WTC11 (cell line): ENCODE data around the gene MANSC1. TPM values are rescaled to one million over a fixed set of nuclear protein-coding genes. Genes with fewer than 3 reads are reported as not detected.

ENCODE experiments used
- ATAC-seq: fragments of 200-7000 bp; cut with Tn5 transposase; 2 replicates; pipeline ENCODE4 v1.10.0; 2021; ENCODE audit warnings: mild to moderate bottlenecking, moderate library complexity
- CTCF ChIA-PET: fragments of 300-600 bp; sonication (Branson Sonifier 250); formaldehyde crosslinking; loops from one replicate; lab custom pipeline; 2021; ENCODE audit warnings: antibody characterized with exemption; lab: Charles Lee
- POLR2A ChIA-PET: fragments of 350-600 bp; sonication (Branson Sonifier 250); formaldehyde crosslinking; loops from one replicate; lab custom pipeline; 2021; ENCODE audit warnings: antibody characterized with exemption; lab: Charles Lee
- DNase-seq: peaks from one replicate; pipeline ENCODE4 v3.0.0; 2021; ENCODE audit warnings: low spot score
- H3K27ac Mint-ChIP-seq: 2 replicates; pipeline ENCODE4 v1.8.0; 2021; ENCODE audit warnings: mixed read lengths
- H3K27me3 Mint-ChIP-seq: 2 replicates; pipeline ENCODE4 v1.8.0; 2021; ENCODE audit warnings: low read depth, mild to moderate bottlenecking, moderate library complexity, mixed read lengths
- H3K36me3 Mint-ChIP-seq: 2 replicates; pipeline ENCODE4 v1.8.0; 2021; ENCODE audit warnings: mixed read lengths
- H3K4me1 Mint-ChIP-seq: 2 replicates; pipeline ENCODE4 v1.8.0; 2022; ENCODE audit warnings: mixed read lengths
- H3K4me3 Mint-ChIP-seq: 2 replicates; pipeline ENCODE4 v1.8.0; 2021; ENCODE audit warnings: mild to moderate bottlenecking, moderate library complexity, mixed read lengths
- H3K9me3 Mint-ChIP-seq: 2 replicates; pipeline ENCODE4 v1.8.0; 2021; ENCODE audit warnings: mixed read lengths
- AFF4 ChIP-seq: sonication (generic); formaldehyde crosslinking; IDR thresholded peaks from 2 replicates; pipeline ENCODE4 v1.8.1; 2023; ENCODE audit warnings: mild to moderate bottlenecking, missing genetic modification reagents, borderline replicate concordance
- CTCF ChIP-seq: fragments of 200-600 bp; IDR thresholded peaks from 2 replicates; pipeline ENCODE4 v1.8.0; 2022; ENCODE audit warnings: antibody characterized with exemption
- E2F5 ChIP-seq: sonication (generic); formaldehyde crosslinking; IDR thresholded peaks from 2 replicates; pipeline ENCODE4 v1.8.1; 2022; ENCODE audit warnings: mild to moderate bottlenecking, moderate library complexity, missing genetic modification reagents
- ESRRA ChIP-seq: sonication (generic); formaldehyde crosslinking; IDR thresholded peaks from 2 replicates; pipeline ENCODE4 v1.8.1; 2022; ENCODE audit warnings: mild to moderate bottlenecking, missing genetic modification reagents, borderline replicate concordance
- FOXP1 ChIP-seq: sonication (generic); formaldehyde crosslinking; IDR thresholded peaks from 2 replicates; pipeline ENCODE4 v1.8.0; 2022; ENCODE audit warnings: missing genetic modification reagents, mild to moderate bottlenecking, moderate library complexity, borderline replicate concordance
- HMGA2 ChIP-seq: fragments of 250-450 bp; sonication (Bioruptor Pico); IDR thresholded peaks from 2 replicates; pipeline ENCODE4 v1.4.0; 2021; ENCODE audit warnings: mild to moderate bottlenecking, moderate library complexity
- JUN ChIP-seq: sonication (generic); formaldehyde crosslinking; IDR thresholded peaks from 2 replicates; pipeline ENCODE4 v1.8.0; 2023; ENCODE audit warnings: mild to moderate bottlenecking, missing genetic modification reagents
- OVOL2 ChIP-seq: fragments of 250-450 bp; sonication (Bioruptor Pico); IDR thresholded peaks from 2 replicates; pipeline ENCODE4 v1.9.0; 2021; ENCODE audit warnings: mild to moderate bottlenecking, borderline replicate concordance
- STAT6 ChIP-seq: sonication (generic); formaldehyde crosslinking; conservative IDR thresholded peaks from 2 replicates; pipeline ENCODE4 v1.8.1; 2023; ENCODE audit warnings: mild to moderate bottlenecking, low read depth, missing genetic modification reagents, moderate library complexity
- USF2 ChIP-seq: sonication (generic); formaldehyde crosslinking; IDR thresholded peaks from 2 replicates; pipeline ENCODE4 v1.8.1; 2023; ENCODE audit warnings: mild to moderate bottlenecking, missing genetic modification reagents, moderate library complexity
- ZNF232 ChIP-seq: sonication (generic); formaldehyde crosslinking; IDR thresholded peaks from 2 replicates; pipeline ENCODE4 v1.8.0; 2022; ENCODE audit warnings: mild to moderate bottlenecking, missing genetic modification reagents
- ZNF396 ChIP-seq: fragments of 250-450 bp; sonication (Bioruptor Pico); IDR thresholded peaks from 2 replicates; pipeline ENCODE4 v1.8.0; 2021; ENCODE audit warnings: mild to moderate bottlenecking, moderate library complexity, borderline replicate concordance
- ZNF423 ChIP-seq: fragments of 250-450 bp; sonication (Bioruptor Pico); IDR thresholded peaks from 2 replicates; pipeline ENCODE4 v2.1.2; 2022; ENCODE audit warnings: mild to moderate bottlenecking, moderate library complexity
- total RNA-seq: library from RNA; stranded (reverse); gene quantifications from 3 replicates; pipeline ENCODE4 v1.2.3, GENCODE V29; 2021
- TF ChIP-seq, protein P1 (sequence below): fragments of 250-450 bp; sonication (Bioruptor Pico); IDR thresholded peaks from 2 replicates; pipeline ENCODE4 v1.8.0; 2021; ENCODE audit warnings: mild to moderate bottlenecking
- TF ChIP-seq, protein P2 (sequence below): sonication (generic); formaldehyde crosslinking; IDR thresholded peaks from 2 replicates; pipeline ENCODE4 v1.8.0; 2023; ENCODE audit warnings: missing genetic modification reagents

MANSC1 gene
- total RNA-seq, 1 experiment from 2014 or later: 6.8 TPM

GRCh38 chr12:12336511-12336910, 13.5 kb downstream of the MANSC1 start:
- DNase-seq (no peak), ATAC-seq (no peak)
- Mint-ChIP-seq H3K9me3 (no peaks in the 10 kb centered on the region), H3K4me1 (peaks cover 20% of the 10 kb centered on the region), H3K27ac (no peak overlapping the region), H3K27me3 (no peaks in the 10 kb centered on the region; the same call in 1 of the 2 replicates)
- no peak for TF ChIP-seq HMGA2 (CRISPR knock-in tag)
- TF ChIP-seq ESRRA (CRISPR knock-in tag): no peak
- TF ChIP-seq ZNF396 (CRISPR knock-in tag): no peak
- no peak for TF ChIP-seq OVOL2 (CRISPR knock-in tag)
- TF ChIP-seq USF2: no peak
- TF ChIP-seq, protein P1, sequence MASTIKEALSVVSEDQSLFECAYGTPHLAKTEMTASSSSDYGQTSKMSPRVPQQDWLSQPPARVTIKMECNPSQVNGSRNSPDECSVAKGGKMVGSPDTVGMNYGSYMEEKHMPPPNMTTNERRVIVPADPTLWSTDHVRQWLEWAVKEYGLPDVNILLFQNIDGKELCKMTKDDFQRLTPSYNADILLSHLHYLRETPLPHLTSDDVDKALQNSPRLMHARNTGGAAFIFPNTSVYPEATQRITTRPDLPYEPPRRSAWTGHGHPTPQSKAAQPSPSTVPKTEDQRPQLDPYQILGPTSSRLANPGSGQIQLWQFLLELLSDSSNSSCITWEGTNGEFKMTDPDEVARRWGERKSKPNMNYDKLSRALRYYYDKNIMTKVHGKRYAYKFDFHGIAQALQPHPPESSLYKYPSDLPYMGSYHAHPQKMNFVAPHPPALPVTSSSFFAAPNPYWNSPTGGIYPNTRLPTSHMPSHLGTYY: no peak
- no peak for TF ChIP-seq STAT6 (CRISPR knock-in tag)
- TF ChIP-seq E2F5 (CRISPR knock-in tag): no peak
- TF ChIP-seq JUN (CRISPR knock-in tag): no peak
- no peak for TF ChIP-seq CTCF
- TF ChIP-seq FOXP1 (CRISPR knock-in tag): no peak
- TF ChIP-seq, protein P2, sequence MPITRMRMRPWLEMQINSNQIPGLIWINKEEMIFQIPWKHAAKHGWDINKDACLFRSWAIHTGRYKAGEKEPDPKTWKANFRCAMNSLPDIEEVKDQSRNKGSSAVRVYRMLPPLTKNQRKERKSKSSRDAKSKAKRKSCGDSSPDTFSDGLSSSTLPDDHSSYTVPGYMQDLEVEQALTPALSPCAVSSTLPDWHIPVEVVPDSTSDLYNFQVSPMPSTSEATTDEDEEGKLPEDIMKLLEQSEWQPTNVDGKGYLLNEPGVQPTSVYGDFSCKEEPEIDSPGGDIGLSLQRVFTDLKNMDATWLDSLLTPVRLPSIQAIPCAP (CRISPR knock-in tag): no peak
- TF ChIP-seq AFF4 (CRISPR knock-in tag): no peak
- no peak for TF ChIP-seq ZNF232 (CRISPR knock-in tag)
- no peak for TF ChIP-seq ZNF423
- TF ChIP-seq, all 79 proteins: peak for 0
- POLR2A ChIA-PET: interaction anchor here (1.0 kb wide), 1 partner anchor 226 kb away, joined by 3 read pairs; the partner anchor contains the start of gene DUSP16
- CTCF ChIA-PET: interaction anchor here (0.6 to 1.4 kb wide), 4 partner anchors 8 to 102 kb away, joined by 4 to 7 read pairs (median 4); partner anchors contain the start of gene MANSC1
- H3K36me3 Mint-ChIP-seq: peaks cover 3% of the 10 kb centered on the region; the same call in 1 of the 2 replicates
- H3K4me3 Mint-ChIP-seq: no peak overlapping the region
